SK-N-MC (cell line): ENCODE results near the gene PLSCR1.

ENCODE experiments used
- EZH2 ChIP-seq: fragments of 200-600 bp; sonication (generic); IDR thresholded peaks from one replicate; pipeline ENCODE4 v1.6.1; 2017; ENCODE audit warnings: antibody characterized with exemption
- POLR2AphosphoS5 ChIP-seq: IDR thresholded peaks from 2 replicates; pipeline ENCODE4 v1.6.1; 2012; ENCODE audit warnings: mild to moderate bottlenecking, low read depth, low read length, borderline replicate concordance

DNA sequence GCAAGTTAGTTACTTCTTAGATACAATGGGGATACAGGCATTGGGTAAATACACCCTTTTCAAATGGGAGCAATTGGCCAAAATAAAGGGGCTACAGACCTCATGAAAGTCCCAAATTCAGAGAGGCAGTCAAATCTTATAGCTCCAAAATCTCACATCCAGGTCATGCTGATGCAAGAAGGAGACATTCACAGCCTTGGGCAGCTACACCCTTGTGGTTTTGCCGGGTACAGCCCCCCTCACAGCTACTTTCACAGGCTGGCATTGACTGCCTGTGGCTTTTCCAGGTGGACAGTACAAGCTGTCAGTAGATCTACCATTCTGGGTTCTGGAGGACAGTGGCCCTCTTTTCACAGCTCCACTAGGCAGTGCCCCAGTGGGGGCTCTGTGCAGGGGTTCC is 17.5 kb upstream of the PLSCR1 start:
- TF ChIP-seq EZH2 (no peak), POLR2AphosphoS5 (no peak)
